Fibroblast of lung (primary cell): Measurements from ENCODE around the gene RERE. TPM values are rescaled to one million over a fixed set of nuclear protein-coding genes. Genes with fewer than 3 reads are reported as not detected.

Source experiments
- DNase-seq, 2 donors: peaks; one replicate each; pipeline versions ENCODE4 v3.0.0 to v3.0.0-alpha.2; 2010; ENCODE audit warnings: low read depth in 2 of 2
- H2AFZ ChIP-seq: 2 replicates; pipeline ENCODE4 v1.5.1; 2012; ENCODE audit warnings: low read length, control low read depth, inconsistent platforms
- H3K27ac ChIP-seq: 2 replicates; pipeline ENCODE4 v1.5.1; 2011; ENCODE audit warnings: low read length, control low read depth; ENCODE audit not compliant: insufficient read depth
- H3K27me3 ChIP-seq: 2 replicates; pipeline ENCODE4 v1.5.1; 2011; ENCODE audit warnings: mild to moderate bottlenecking, low read length; ENCODE audit not compliant: control insufficient read depth, insufficient read depth
- H3K36me3 ChIP-seq: 2 replicates; pipeline ENCODE4 v1.5.1; 2011; ENCODE audit warnings: low read length; ENCODE audit not compliant: control insufficient read depth, insufficient read depth
- H3K4me1 ChIP-seq: 2 replicates; pipeline ENCODE4 v1.5.1; 2011; ENCODE audit warnings: low read length; ENCODE audit not compliant: control insufficient read depth, insufficient read depth; ENCODE audit errors: extremely low read depth
- H3K4me2 ChIP-seq: 2 replicates; pipeline ENCODE4 v1.5.1; 2011; ENCODE audit warnings: low read length, control low read depth; ENCODE audit not compliant: insufficient read depth; ENCODE audit errors: extremely low read depth
- H3K4me3 ChIP-seq, 4 experiments: fragments of 200-600 bp in 1 of 4; sonication (generic) in 1 of 4; replicated peaks in 1 of 4; 2 replicates each; pipeline ENCODE4 v1.5.1; 2011 to 2016; ENCODE audit warnings: low read length in 4 of 4, low read depth in 3 of 4, mild to moderate bottlenecking in 3 of 4, control low read depth in 2 of 4, inconsistent platforms in 1 of 4, mixed read lengths in 1 of 4; ENCODE audit not compliant: insufficient read depth in 1 of 4; ENCODE audit errors: control extremely low read depth in 1 of 4
- H3K79me2 ChIP-seq: 2 replicates; pipeline ENCODE4 v1.5.1; 2012; ENCODE audit warnings: mild to moderate bottlenecking, low read length, inconsistent platforms; ENCODE audit not compliant: control insufficient read depth, insufficient read depth
- H3K9ac ChIP-seq: 2 replicates; pipeline ENCODE4 v1.5.1; 2011; ENCODE audit warnings: mild to moderate bottlenecking, low read length, control low read depth; ENCODE audit not compliant: insufficient read depth
- H3K9me3 ChIP-seq: 2 replicates; pipeline ENCODE4 v1.5.1; 2012; ENCODE audit warnings: low read depth, low read length; ENCODE audit not compliant: control insufficient read depth, insufficient read depth
- H4K20me1 ChIP-seq: 2 replicates; pipeline ENCODE4 v1.5.1; 2011; ENCODE audit warnings: low read length; ENCODE audit not compliant: control insufficient read depth, insufficient read depth; ENCODE audit errors: extremely low read depth
- EZH2 ChIP-seq: IDR thresholded peaks from 2 replicates; pipeline ENCODE4 v1.5.1; 2012; ENCODE audit warnings: low read length, control low read depth, mild to moderate bottlenecking; ENCODE audit errors: missing control alignments
- polyA plus RNA-seq, 2 donors: library from polyadenylated mRNA; depleted of rRNA in 1 of 2; stranded (reverse) in 1 of 2; unstranded in 1 of 2; fragments of >200 nt; gene quantifications; 2 replicates each; pipeline ENCODE4 v1.2.1, GENCODE V29; 2011 to 2012; ENCODE audit warnings: missing spikeins in 1 of 2
- total RNA-seq: library from RNA; depleted of rRNA; stranded (reverse); fragments of >200 nt; gene quantifications from 2 replicates; pipeline ENCODE4 v1.2.1, GENCODE V29; 2014
- TF ChIP-seq, protein P1 (sequence below), 2 donors: IDR thresholded peaks in 1 of 2; conservative IDR thresholded peaks in 1 of 2; 1 replicate in 1 of 2; 2 replicates in 1 of 2; pipeline ENCODE4 v1.5.1; 2011 to 2012; ENCODE audit warnings: low read length in 2 of 2, control low read depth in 1 of 2, inconsistent platforms in 1 of 2, low read depth in 1 of 2, mild to moderate bottlenecking in 1 of 2

Gene RERE
- total and polyA plus RNA-seq, 2 donors (not counting 1 experiment from before 2014, with no cell fraction given), result 3.7 to 51.0 TPM

DNA sequence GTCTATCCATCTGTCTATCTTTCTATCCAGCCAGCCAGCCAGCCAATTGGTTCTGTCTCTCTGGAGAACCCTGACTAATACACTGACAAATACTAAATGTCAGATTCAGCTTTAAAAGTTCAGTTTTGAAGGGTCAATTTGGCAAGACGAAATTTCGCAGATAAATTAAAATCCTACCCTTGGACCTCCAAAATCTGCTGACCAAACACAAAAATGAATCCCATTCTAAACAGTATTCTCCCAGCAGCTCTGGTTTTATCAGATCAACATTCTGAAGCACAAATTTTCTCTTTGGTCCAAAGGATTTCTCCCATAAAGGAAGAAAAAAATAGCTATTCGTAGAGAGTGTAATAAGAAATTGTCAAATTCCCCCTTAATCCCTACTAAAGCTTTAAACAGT, 248.6 kb downstream of the RERE start:
- Histone ChIP-seq H4K20me1 (no peaks in the 10 kb centered on the region), H3K9me3 (no peaks in the 10 kb centered on the region), H3K4me2 (no peak overlapping the region), H3K79me2 (no peaks in the 10 kb centered on the region), H3K9ac (no peak overlapping the region), H3K4me3 (no peak overlapping the region), H3K27me3 (no peaks in the 10 kb centered on the region), H2AFZ (no peak overlapping the region), H3K36me3 (no peaks in the 10 kb centered on the region), H3K27ac (no peak overlapping the region), H3K4me1 (no peaks in the 10 kb centered on the region)
- TF ChIP-seq, protein P1, sequence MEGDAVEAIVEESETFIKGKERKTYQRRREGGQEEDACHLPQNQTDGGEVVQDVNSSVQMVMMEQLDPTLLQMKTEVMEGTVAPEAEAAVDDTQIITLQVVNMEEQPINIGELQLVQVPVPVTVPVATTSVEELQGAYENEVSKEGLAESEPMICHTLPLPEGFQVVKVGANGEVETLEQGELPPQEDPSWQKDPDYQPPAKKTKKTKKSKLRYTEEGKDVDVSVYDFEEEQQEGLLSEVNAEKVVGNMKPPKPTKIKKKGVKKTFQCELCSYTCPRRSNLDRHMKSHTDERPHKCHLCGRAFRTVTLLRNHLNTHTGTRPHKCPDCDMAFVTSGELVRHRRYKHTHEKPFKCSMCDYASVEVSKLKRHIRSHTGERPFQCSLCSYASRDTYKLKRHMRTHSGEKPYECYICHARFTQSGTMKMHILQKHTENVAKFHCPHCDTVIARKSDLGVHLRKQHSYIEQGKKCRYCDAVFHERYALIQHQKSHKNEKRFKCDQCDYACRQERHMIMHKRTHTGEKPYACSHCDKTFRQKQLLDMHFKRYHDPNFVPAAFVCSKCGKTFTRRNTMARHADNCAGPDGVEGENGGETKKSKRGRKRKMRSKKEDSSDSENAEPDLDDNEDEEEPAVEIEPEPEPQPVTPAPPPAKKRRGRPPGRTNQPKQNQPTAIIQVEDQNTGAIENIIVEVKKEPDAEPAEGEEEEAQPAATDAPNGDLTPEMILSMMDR (conservative IDR thresholded peaks at IDR 0.05 in 1 of 2, IDR thresholded peaks at IDR 0.05 in 1 of 2; ENCODE audit: low read depth in 1 of 2, low read length in 2 of 2), result no peak
- no peak for TF ChIP-seq EZH2
- DNase-seq, result no peak

- Histone ChIP-seq H3K9ac (no peak overlapping the region), H3K4me3 (no peak overlapping the region), H3K4me2 (peak overlapping the region; percentile 0), H3K4me1 (no peaks in the 10 kb centered on the region), H3K36me3 (no peaks in the 10 kb centered on the region), H3K27me3 (no peaks in the 10 kb centered on the region), H2AFZ (no peak overlapping the region), H3K79me2 (no peaks in the 10 kb centered on the region), H3K27ac (no peak overlapping the region), H4K20me1 (no peaks in the 10 kb centered on the region), H3K9me3 (no peaks in the 10 kb centered on the region)
- no peak for TF ChIP-seq EZH2
- TF ChIP-seq, protein P1 (conservative IDR thresholded peaks at IDR 0.05 in 1 of 2, IDR thresholded peaks at IDR 0.05 in 1 of 2; ENCODE audit: low read depth in 1 of 2, low read length in 2 of 2), result no peak
- DNase-seq, result peak in 1 of 2 donors; percentile 65
Measured at GRCh38 chr1:8567146-8567545, 250.3 kb downstream of the RERE start.

DNA sequence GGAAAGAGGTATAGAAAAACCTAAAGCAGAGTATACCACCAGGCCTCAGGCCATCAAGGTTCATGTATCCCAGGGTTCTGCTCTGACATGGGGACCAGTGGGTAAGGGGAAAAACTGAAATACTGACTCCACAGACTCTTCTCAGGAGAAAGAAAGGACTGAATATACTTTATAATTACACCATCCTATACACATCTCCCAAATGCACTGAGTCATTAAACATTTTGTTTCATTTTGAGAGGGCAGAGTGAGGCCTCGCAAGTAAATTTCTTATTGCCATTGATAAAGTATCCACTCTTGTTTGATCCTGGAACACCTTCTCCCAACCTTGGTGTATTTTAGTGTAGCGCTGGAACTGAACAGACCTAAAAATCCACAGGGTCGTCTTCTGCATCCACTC, 251.6 kb downstream of the RERE start:
- Histone ChIP-seq H3K27ac (no peak overlapping the region), H3K4me2 (no peak overlapping the region), H3K79me2 (no peaks in the 10 kb centered on the region), H3K36me3 (no peaks in the 10 kb centered on the region), H4K20me1 (no peaks in the 10 kb centered on the region), H2AFZ (no peak overlapping the region), H3K4me3 (no peak overlapping the region), H3K9ac (no peak overlapping the region), H3K4me1 (no peaks in the 10 kb centered on the region), H3K27me3 (no peaks in the 10 kb centered on the region), H3K9me3 (no peaks in the 10 kb centered on the region)
- no peak for TF ChIP-seq EZH2
- no peak for DNase-seq
